ENCODE data around the gene CPTP. TPM values are rescaled to one million over a fixed set of nuclear protein-coding genes. Genes with fewer than 3 reads are reported as not detected.

Gene CPTP
- total RNA-seq, 1 donor from 2014 or later, result 12.3 TPM

DNA sequence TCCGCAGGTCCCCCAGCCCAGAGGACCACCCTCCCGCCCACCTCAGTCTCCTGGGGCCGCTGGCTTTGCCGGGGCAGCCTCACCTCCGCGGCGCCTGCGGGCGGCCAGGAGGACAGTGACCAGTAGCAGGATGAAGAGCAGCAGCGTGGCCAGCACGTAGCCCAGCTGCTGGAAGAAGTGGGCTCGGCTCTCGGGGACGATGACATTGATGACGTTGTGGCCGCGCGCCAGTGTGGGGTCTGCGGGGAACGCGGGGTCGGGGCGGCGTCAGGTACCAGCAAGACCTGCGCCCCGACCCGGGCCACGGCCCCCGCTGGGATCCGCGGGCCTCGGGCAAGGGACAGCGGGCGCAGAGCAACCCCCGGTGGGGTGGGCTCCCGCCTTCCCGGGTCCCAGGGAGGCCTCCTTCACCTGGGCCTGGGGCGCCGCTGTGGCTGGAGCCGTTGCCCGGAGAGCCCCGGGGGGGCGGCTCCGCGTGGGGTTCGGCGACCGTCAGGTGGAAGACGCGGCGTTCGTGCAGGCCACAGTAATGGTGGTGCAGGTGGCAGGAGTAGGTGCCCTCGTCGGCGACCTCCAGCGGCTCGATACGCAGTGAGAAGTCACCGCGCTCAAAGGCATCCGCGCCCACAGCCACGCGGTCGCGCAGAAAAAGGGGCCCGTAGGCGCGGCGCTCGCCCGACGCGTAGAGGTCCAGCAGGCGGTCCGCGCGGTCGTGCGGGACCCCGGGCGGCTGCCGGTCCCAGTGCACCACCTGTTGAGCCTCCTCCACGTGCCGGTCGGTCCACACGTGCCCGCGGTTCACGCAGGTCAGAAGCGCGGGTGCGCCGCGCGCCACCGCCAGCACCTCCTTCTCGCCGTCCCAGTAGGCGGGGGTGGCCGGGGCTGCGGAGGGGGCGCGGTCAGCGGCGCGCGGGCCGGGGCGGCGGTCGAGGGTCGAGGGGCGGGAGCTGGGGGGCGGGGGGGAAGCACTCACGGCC, 30.0 kb downstream of the CPTP start:
- Mint-ChIP-seq H3K36me3 (ENCODE audit: low read depth) (peaks cover 2% of the 10 kb centered on the region), H3K9me3 (no peaks in the 10 kb centered on the region), H3K27me3 (peaks cover 26% of the 10 kb centered on the region), H3K27ac (no peak overlapping the region), H3K4me3 (no peak overlapping the region), H3K4me1 (peaks cover 14% of the 10 kb centered on the region)
- intact Hi-C loops (cut with micrococcal nuclease), result no loop called here
- no peak for DNase-seq

DNA sequence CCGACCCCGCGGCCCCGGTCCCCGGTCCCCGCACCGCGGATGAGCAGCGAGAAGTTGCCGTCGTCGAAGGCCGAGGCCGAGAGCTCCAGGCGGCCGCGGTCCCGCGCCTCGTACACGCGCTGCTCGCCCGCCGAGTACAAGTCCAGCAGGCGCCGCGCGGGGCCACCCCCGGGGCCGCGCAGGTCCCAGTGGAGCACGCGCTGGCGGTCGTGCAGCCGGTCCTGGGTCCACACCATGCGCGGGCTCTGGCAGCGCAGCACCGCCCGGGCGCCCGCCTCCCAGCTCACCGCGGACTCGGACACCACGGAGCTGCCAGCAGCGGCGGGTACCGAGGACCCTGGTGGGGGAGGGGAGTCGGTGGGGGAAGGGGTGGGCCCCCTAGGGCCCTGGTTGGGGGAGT, 30.8 kb downstream of the CPTP start:
- Mint-ChIP-seq H3K36me3 (ENCODE audit: low read depth) (peaks cover 2% of the 10 kb centered on the region), H3K4me3 (no peak overlapping the region), H3K9me3 (no peaks in the 10 kb centered on the region), H3K27me3 (peaks cover 26% of the 10 kb centered on the region), H3K4me1 (peaks cover 14% of the 10 kb centered on the region), H3K27ac (no peak overlapping the region)
- intact Hi-C loops (cut with micrococcal nuclease), result no loop called here
- DNase-seq, result no peak

DNA sequence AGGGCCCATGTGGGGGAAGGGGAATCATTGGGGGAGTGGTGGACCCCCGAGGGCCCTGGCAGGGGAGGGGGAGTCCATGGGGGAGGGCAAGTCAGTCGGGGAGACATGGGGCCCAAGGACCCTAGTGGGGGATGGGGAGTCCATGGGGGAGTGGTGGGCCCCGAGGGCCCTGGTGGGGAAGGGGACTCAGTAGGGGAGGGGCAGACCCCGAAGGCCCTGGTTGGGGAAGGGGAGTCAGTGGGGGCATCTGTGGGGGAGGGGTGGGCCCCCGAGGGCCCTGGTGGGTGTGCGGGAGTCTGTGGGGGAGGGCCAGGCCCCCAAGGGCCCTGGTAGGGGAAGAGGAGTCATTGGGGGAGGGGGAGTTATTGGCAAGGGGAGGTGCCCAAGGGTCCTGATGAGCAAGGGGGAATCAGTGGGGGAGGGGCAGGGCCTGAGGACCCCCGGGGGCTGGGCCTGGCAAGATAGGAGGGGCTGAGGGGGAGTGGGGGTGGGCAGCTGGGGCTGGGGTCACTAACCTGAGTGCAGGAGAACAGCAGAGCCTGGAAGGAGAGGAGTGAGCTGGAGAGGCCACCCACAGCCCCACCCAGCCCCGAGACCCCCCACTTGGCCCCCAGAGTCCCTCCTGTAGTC, 31.7 kb downstream of the CPTP start:
- H3K36me3 Mint-ChIP-seq (ENCODE audit: low read depth), result peaks cover 2% of the 10 kb centered on the region
- H3K27me3 Mint-ChIP-seq, result peaks cover 30% of the 10 kb centered on the region
- H3K27ac Mint-ChIP-seq, result no peak overlapping the region
- DNase-seq, result no peak
- peaks cover 14% of the 10 kb centered on the region for H3K4me1 Mint-ChIP-seq
- intact Hi-C loops (cut with micrococcal nuclease), result no loop called here
- H3K9me3 Mint-ChIP-seq, result no peaks in the 10 kb centered on the region
- H3K4me3 Mint-ChIP-seq, result no peak overlapping the region

DNA sequence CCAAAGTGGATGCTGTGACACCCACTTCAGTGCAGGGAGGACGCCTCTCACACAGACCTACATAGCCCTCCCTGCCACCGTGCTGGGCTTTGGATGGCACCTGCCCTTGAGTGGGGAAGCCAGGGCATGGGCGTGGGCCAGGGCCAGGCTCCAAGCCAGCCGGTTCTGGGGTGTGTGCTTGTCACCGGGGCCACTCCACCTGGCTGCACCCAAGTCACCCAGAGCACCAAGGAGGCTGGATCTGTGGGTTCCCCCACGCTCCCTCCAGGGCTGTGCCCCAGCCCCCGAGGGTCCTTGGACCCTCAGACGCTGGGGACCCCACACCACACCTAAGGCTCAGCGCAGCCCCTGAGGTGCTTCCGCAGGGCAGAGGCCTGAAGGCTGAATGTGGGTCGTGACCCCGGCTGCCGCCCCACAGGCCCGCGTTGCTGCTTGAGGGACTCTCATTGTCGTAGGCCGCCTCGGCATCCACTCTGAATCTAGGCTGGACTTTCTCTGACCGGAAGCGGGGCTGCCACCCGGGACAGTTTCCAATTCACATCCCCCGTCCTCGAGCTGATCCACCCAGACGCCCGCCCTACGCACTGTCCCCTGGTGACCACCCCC, 32.3 kb downstream of the CPTP start:
- intact Hi-C loops (cut with micrococcal nuclease), result no loop called here
- Mint-ChIP-seq H3K27ac (no peak overlapping the region), H3K27me3 (peaks cover 31% of the 10 kb centered on the region), H3K4me3 (no peak overlapping the region), H3K9me3 (no peaks in the 10 kb centered on the region), H3K36me3 (ENCODE audit: low read depth) (peaks cover 2% of the 10 kb centered on the region), H3K4me1 (peaks cover 15% of the 10 kb centered on the region)
- DNase-seq, result no peak

DNA sequence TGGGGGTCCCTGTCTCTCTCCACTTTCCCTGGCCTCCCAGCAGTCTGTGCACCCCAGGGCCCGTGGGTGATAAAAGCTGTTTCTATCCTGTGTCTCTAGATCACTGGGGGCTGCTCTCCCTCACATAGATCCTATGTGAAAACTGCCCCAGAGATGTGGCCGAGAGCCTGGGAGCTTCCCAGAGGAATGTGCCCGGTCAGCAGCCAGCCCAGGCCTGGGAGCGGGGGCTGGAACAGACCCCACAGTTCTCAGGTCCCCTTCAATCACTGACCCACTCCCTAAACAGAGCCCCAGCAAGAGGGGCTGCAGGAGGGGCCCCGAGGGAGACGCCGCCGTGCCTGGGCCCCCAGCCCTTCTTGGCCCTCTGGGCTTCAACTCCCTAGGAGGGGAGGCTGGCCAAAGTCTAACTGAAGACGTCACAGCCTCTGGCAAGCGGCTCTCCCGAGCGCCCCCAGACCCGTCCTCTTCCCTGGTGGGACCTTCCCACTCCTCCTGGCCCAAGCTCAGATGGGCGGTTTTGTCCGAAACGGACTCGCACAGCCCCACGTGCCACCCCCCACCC, 33.4 kb downstream of the CPTP start:
- H3K27me3 Mint-ChIP-seq, result peaks cover 25% of the 10 kb centered on the region
- no peaks in the 10 kb centered on the region for H3K9me3 Mint-ChIP-seq
- H3K36me3 Mint-ChIP-seq (ENCODE audit: low read depth), result no peaks in the 10 kb centered on the region
- H3K27ac Mint-ChIP-seq, result no peak overlapping the region
- no peak overlapping the region for H3K4me3 Mint-ChIP-seq
- intact Hi-C loops (cut with micrococcal nuclease), result no loop called here
- peaks cover 12% of the 10 kb centered on the region for H3K4me1 Mint-ChIP-seq
- no peak for DNase-seq

DNA sequence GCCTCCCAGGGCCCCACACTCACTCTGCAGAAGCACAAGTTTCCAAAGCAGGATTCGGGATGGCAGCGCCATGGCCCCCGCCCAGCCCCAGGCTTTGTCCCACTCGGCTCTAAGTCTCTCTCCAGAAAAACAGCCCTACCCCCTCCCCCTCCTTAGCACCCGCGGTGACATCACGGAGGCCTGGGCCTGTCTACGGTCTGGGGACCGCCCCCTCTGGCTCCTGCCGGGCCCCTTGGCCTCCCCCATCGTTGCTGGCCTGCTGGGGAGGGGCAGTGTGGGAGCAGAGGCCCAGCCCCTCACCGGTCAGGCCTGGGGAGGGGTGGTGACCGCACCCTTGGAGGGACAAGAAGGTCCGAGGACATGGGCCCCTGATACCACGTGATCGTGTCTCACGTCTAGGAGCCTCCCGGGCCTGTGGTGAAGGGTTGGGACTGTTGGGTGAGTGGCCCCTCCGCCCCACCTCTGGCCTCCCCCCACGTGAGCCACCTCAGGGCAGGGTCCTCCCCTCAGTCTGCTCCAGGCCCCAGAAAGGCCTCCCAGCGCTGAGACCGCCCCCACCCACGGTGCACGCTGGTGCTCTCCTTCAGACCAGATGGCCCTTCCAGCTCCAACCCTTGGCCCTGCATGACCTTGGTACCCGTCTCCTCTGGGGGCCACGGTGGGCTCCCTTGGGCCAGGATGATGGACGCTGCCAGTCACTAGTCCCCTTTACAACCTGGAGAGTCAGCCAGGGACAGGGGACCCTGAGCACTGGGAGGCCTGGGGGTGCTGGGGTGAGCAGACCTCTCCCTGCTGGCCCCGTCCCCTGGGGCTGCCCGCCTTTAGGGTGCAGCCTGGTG, 34.0 kb downstream of the CPTP start, which contains the start of gene MXRA8:
TSS of gene MXRA8 (minus strand) at position 123 of the 839 bp plus-strand sequence. CDS start at position 72, 51 bp downstream.
- no peak within 1 kb of the TSS for H3K27ac Mint-ChIP-seq

DNA sequence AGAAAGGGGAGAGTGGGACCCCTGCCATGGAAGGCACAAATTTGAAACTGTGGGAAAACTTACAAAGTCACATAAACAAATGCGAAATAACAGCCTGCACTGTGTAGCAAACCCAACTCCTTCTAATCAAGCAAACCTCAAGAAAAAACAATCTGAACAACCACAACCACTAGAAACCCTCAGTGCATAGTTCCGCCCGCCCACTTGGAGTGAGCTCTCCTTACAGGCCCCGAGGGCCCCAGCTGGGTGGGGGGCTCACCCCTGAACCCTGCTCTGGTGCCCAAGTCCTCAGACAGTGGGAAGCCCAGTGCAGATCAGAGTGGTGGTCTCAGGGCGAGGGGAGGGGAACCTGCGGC, 34.7 kb downstream of the CPTP start:
- Mint-ChIP-seq H3K9me3 (no peaks in the 10 kb centered on the region), H3K27ac (no peak overlapping the region), H3K27me3 (peaks cover 15% of the 10 kb centered on the region), H3K4me1 (peaks cover 10% of the 10 kb centered on the region), H3K36me3 (ENCODE audit: low read depth) (no peaks in the 10 kb centered on the region), H3K4me3 (peak overlapping the region; percentile 13)
- intact Hi-C loops (cut with micrococcal nuclease), result no loop called here
- no peak for DNase-seq

More for the DNA sequence above, 34.0 kb downstream of the CPTP start, which contains the start of gene MXRA8:
- Mint-ChIP-seq H3K9me3 (no peaks in the 10 kb centered on the region), H3K27me3 (peaks cover 20% of the 10 kb centered on the region), H3K36me3 (ENCODE audit: low read depth) (no peaks in the 10 kb centered on the region), H3K4me1 (peaks cover 12% of the 10 kb centered on the region), H3K4me3 (peak within 1 kb of the TSS; percentile 13)
- DNase-seq, result no peak
- intact Hi-C loops (cut with micrococcal nuclease), result no loop called here

DNA sequence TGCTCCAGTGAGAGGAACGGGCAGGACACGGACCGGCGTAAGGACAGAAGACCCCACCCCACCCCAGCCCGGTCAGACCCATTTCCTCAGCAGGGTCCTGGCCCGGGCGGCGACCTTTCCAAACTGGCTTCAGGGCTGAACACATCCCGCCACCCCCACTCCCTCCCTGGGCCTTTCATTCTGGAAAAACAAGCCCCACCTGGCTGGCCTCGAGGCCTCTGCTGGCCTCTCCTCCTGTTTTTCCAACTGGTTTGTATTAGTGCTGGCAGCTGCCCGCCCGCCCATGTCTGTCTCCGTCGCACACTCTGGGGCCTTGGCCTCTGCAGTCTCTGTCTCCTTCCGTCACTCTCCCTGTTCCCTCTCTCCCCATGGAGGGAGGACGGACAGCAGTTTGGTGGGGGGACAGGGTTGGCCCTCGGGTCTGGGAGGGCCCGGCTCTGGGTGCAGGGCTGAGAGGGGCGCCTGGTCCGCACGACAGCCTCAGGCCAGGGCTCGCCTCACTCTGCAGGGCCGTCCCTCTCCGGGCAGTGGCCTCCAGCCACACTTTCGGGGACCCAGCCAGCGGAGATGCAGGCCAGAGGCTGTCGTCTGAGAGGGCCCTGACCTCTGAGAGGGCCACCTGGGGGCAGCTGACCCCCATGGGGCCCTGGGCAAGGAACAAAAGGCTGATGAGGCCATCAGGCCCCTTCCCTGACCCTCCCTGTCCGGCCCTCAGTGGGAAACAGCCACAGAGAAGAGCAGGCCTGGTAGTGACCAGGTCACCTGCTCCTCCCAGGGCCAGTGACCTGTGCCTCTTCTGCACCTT, 35.3 kb downstream of the CPTP start:
- H3K9me3 Mint-ChIP-seq, result no peaks in the 10 kb centered on the region
- H3K4me1 Mint-ChIP-seq, result peaks cover 10% of the 10 kb centered on the region
- H3K36me3 Mint-ChIP-seq (ENCODE audit: low read depth), result no peaks in the 10 kb centered on the region
- intact Hi-C loops (cut with micrococcal nuclease), result no loop called here
- no peak overlapping the region for H3K27ac Mint-ChIP-seq
- no peak for DNase-seq
- peaks cover 15% of the 10 kb centered on the region for H3K27me3 Mint-ChIP-seq
- peak overlapping the region; percentile 13 for H3K4me3 Mint-ChIP-seq

DNA sequence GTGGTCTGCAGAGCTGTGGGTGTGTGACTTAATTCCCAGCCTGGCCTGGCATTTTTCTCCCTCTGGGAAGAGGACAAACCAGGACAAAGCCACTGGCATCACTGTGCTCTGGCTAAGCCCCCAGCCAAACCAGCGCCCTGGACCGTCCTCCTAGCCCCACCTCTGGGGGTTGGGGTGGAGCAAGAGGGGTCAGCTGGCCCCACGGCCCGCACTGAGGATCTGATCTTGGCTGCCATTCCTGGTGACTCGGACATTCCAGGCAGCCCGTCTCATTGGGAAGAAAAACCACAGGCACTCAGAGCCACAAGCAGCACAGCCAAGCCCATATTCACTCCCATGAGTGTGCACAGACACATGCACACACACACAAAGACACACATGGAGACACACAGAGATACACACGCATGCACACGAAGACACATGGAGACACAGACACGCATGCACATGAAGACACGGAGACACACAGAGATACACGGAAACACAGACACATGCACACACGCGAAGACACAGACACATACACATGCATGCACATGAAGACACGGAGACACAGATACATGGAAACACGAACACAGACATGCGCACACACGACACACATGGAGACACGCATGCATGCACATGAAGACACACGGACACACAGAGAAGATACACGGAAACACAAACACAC, 36.0 kb downstream of the CPTP start:
- peaks cover 10% of the 10 kb centered on the region for H3K4me1 Mint-ChIP-seq
- DNase-seq, result no peak
- H3K27ac Mint-ChIP-seq, result no peak overlapping the region
- H3K9me3 Mint-ChIP-seq, result no peaks in the 10 kb centered on the region
- H3K27me3 Mint-ChIP-seq, result peaks cover 15% of the 10 kb centered on the region
- intact Hi-C loops (cut with micrococcal nuclease), result no loop called here
- no peaks in the 10 kb centered on the region for H3K36me3 Mint-ChIP-seq (ENCODE audit: low read depth)
- no peak overlapping the region for H3K4me3 Mint-ChIP-seq

DNA sequence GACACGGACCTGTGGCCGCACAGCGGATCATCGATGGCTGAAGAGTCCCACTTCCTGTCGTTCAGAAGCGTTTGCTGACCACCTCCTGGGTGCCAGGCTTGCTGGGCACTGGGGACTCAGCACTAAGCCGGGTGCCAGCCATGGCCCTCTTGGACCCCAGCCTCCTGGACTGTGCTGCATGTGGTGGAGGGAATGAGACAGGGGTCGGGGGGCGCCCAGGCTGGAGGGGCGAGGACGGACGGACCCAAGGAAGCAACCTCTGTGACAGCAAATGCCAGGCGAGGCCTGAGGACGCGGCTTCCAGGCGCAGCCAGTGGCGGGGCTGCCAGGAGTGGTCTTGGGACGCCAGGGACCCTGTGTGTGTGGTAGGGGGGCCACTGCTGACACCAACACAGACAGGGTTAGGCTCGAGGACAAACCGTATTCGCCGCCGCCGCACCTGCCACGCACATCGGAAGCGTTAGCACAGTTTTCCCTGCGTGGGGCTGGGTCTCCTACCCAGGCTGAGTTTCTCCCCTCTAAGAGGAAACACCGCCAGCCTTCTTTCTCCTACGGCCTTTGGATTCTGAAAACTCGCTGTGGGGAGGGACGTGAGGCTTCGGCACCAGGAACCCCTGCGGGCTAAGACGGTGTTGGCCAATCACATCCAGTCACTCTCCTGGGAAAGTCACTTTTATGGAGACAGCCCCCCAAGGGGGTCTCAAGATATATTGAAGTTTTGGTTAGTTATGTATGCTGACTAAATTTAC, 36.8 kb downstream of the CPTP start:
- Mint-ChIP-seq H3K27ac (no peak overlapping the region), H3K9me3 (no peaks in the 10 kb centered on the region), H3K4me1 (peaks cover 10% of the 10 kb centered on the region), H3K36me3 (ENCODE audit: low read depth) (no peaks in the 10 kb centered on the region), H3K4me3 (no peak overlapping the region), H3K27me3 (peaks cover 15% of the 10 kb centered on the region)
- DNase-seq, result no peak
- intact Hi-C loops (cut with micrococcal nuclease), result no loop called here

DNA sequence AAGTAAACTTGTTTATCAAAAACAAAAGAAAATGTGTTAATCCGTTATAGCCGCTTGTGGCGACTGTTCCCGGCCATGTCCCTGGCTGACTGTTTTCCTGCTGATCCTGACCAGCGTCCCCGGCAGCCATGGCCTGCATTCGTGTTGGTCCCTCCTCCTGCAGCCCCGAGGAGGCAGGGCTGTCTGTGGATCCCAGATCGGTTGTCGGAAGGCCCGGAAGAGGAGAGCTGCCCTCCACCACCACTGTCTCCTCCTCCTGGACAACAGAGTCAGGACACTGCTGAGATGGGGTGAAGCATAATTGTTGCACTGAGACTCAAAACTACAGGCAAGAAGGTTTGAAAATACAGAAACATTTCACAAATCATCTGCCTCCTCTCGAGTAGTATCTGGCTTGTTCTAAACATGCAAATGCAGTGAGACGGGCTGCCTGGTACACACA, 37.4 kb downstream of the CPTP start:
- Mint-ChIP-seq H3K9me3 (no peaks in the 10 kb centered on the region), H3K27me3 (peaks cover 15% of the 10 kb centered on the region), H3K4me1 (peaks cover 10% of the 10 kb centered on the region), H3K27ac (no peak overlapping the region), H3K4me3 (no peak overlapping the region), H3K36me3 (ENCODE audit: low read depth) (no peaks in the 10 kb centered on the region)
- intact Hi-C loops (cut with micrococcal nuclease), result no loop called here
- no peak for DNase-seq

DNA sequence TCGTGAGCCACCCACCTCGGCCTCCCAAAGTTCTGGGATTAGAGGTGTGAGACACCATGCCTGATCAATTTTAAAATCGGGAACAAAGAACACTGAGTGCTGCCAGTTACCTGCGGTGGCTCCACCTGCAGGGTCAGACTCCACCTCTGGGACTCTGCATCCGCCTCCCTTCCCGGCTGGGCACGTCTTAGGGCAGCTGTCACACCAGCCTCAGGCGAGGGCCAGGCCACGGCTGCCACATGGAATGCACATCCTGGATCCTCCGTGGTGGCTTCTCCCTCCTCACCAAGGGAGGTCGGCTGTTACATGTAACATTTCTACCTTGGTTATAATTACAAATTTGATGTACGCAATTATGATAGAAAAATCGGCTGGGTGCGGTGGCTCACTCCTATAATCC, 39.7 kb downstream of the CPTP start:
- no peaks in the 10 kb centered on the region for H3K36me3 Mint-ChIP-seq (ENCODE audit: low read depth)
- intact Hi-C loops (cut with micrococcal nuclease), result no loop called here
- no peak overlapping the region for H3K27ac Mint-ChIP-seq
- peaks cover 8% of the 10 kb centered on the region for H3K27me3 Mint-ChIP-seq
- H3K4me3 Mint-ChIP-seq, result no peak overlapping the region
- no peaks in the 10 kb centered on the region for H3K9me3 Mint-ChIP-seq
- H3K4me1 Mint-ChIP-seq, result peaks cover 4% of the 10 kb centered on the region
- DNase-seq, result no peak
